Lung (tissue), 12 donors: Measurements from ENCODE around the gene PAGE2. TPM values are rescaled to one million over a fixed set of nuclear protein-coding genes. Genes with fewer than 3 reads are reported as not detected.

Experiments used
- ATAC-seq: fragments of 200-7000 bp; cut with Tn5 transposase; one replicate; pipeline ENCODE4 v1.9.1; 2020; ENCODE audit warnings: moderate number of reproducible peaks; ENCODE audit not compliant: insufficient read depth, low FRiP score
- DNase-seq, 3 donors: peaks; one replicate each; pipeline ENCODE4 v3.0.0-alpha.2; 2013 to 2017
- H3K27ac ChIP-seq, 2 donors: one replicate each; pipeline ENCODE4 v1.5.1; 2013; ENCODE audit warnings: mild to moderate bottlenecking in 2 of 2, moderate library complexity in 2 of 2, control low read depth in 1 of 2, inconsistent platforms in 1 of 2, low read depth in 1 of 2, low read length in 1 of 2
- H3K27me3 ChIP-seq, 3 donors: one replicate each; pipeline ENCODE4 v1.5.1; 2013; ENCODE audit warnings: low read length in 2 of 3; ENCODE audit not compliant: control insufficient read depth in 3 of 3, insufficient read depth in 3 of 3
- H3K36me3 ChIP-seq, 4 donors: one replicate each; pipeline ENCODE4 v1.5.1; 2013; ENCODE audit warnings: low read length in 4 of 4, mild to moderate bottlenecking in 1 of 4, moderate library complexity in 1 of 4; ENCODE audit not compliant: control insufficient read depth in 4 of 4, insufficient read depth in 4 of 4
- H3K4me1 ChIP-seq, 5 donors: one replicate each; pipeline ENCODE4 v1.5.1; 2013; ENCODE audit warnings: low read length in 5 of 5, mild to moderate bottlenecking in 2 of 5, moderate library complexity in 1 of 5; ENCODE audit not compliant: control insufficient read depth in 5 of 5, insufficient read depth in 5 of 5
- H3K4me3 ChIP-seq: one replicate; pipeline ENCODE4 v1.5.1; 2013; ENCODE audit warnings: mild to moderate bottlenecking, control low read depth, moderate library complexity
- H3K9ac ChIP-seq, 2 donors: one replicate each; pipeline ENCODE4 v1.5.1; 2013; ENCODE audit warnings: low read length in 2 of 2, control low read depth in 1 of 2; ENCODE audit not compliant: insufficient read depth in 1 of 2
- H3K9me3 ChIP-seq, 4 donors: one replicate each; pipeline ENCODE4 v1.5.1; 2013; ENCODE audit warnings: low read length in 3 of 4, mild to moderate bottlenecking in 1 of 4, moderate library complexity in 1 of 4; ENCODE audit not compliant: control insufficient read depth in 4 of 4, insufficient read depth in 3 of 4
- CTCF ChIP-seq: IDR thresholded peaks from 2 replicates; pipeline ENCODE4 v1.5.1; 2012; ENCODE audit warnings: mild to moderate bottlenecking; ENCODE audit errors: control extremely low read depth, extremely low read depth
- WGBS, 2 donors: extraction: QIAGEN DNeasy Blood & Tissue Kit; methylation state at CpG; one replicate each; pipeline ENCODE4 v1.1.7; 2013; 5-methylcytosine and 5-hydroxymethylcytosine counted together
- polyA plus RNA-seq, 2 donors: library from polyadenylated mRNA; stranded (reverse); fragments of 200-250 nt; gene quantifications; one replicate each; pipeline ENCODE4 v1.2.1, GENCODE V29; 2013
- total RNA-seq, 2 donors: library from RNA; depleted of rRNA in 1 of 2; stranded (reverse); fragments of >200 nt in 1 of 2; gene quantifications; one replicate each; pipeline ENCODE4 v1.2.1, GENCODE V29; 2014 to 2021
- donor health status: control.
- donor health status: control.
- donor health status: Bipolar disorder and iron deficiency.
- donor health status: healthy.
- donor health status: DM: yes; HTN: yes; CAD: no.

The PAGE2 gene
- total and polyA plus RNA-seq, 4 donors: not detected

- WGBS, 2 donors: 84 to 98% methylated on average over 22 to 36 of the region's 36 CpGs
- no peak within 1 kb of the TSS for H3K9ac ChIP-seq
- no peak within 1 kb of the TSS for H3K4me3 ChIP-seq
- TF ChIP-seq CTCF: no peak
- H3K36me3 ChIP-seq: no peaks in the 10 kb centered on the region
- ATAC-seq: no peak
- H3K27me3 ChIP-seq: no peaks in the 10 kb centered on the region
- H3K27ac ChIP-seq: no peak within 1 kb of the TSS
- DNase-seq: no peak
- H3K9me3 ChIP-seq: peaks cover 0 to 2% (median 0%) of the 10 kb centered on the region in 4 donors
- H3K4me1 ChIP-seq: no peaks in the 10 kb centered on the region
Observed at GRCh38 chrX:55074851-55075467, 13.9 kb upstream of the PAGE2 start, which contains the start of gene PAGE2B. TSS of gene PAGE2B (plus strand) at chrX:55075030. CDS start at chrX:55076042, 1,012 bp downstream.

- WGBS, 2 donors: 42 to 71% methylated on average over 2 of the region's 2 CpGs
- H3K27me3 ChIP-seq: peaks cover 0 to 8% (median 6%) of the 10 kb centered on the region in 3 donors
Observed at GRCh38 chrX:55098691-55099090, 9.9 kb downstream of the PAGE2 start.

GRCh38 chrX:55099162-55099561 lies 10.3 kb downstream of the PAGE2 start:
- H3K36me3 ChIP-seq: no peaks in the 10 kb centered on the region
- no peak for TF ChIP-seq CTCF
- no peaks in the 10 kb centered on the region for H3K9me3 ChIP-seq
- H3K27me3 ChIP-seq: peaks cover 0 to 8% (median 6%) of the 10 kb centered on the region in 3 donors
- no peak overlapping the region for H3K9ac ChIP-seq
- DNase-seq (no peak), ATAC-seq (no peak)
- 44 to 75% methylated on average over 1 of the region's 1 CpG for WGBS, 2 donors
- no peak overlapping the region for H3K27ac ChIP-seq
- no peak overlapping the region for H3K4me3 ChIP-seq
- no peaks in the 10 kb centered on the region for H3K4me1 ChIP-seq

More at GRCh38 chrX:55098691-55099090, 9.9 kb downstream of the PAGE2 start:
- H3K27ac ChIP-seq: no peak overlapping the region
- no peaks in the 10 kb centered on the region for H3K36me3 ChIP-seq
- no peak overlapping the region for H3K4me3 ChIP-seq
- ATAC-seq (no peak), DNase-seq (peak in 2 of 3 donors; percentile 17 to 43)
- no peak overlapping the region for H3K9ac ChIP-seq
- TF ChIP-seq CTCF: no peak
- no peaks in the 10 kb centered on the region for H3K4me1 ChIP-seq
- no peaks in the 10 kb centered on the region for H3K9me3 ChIP-seq

GRCh38 chrX:55102754-55103153 lies 13.9 kb downstream of the PAGE2 start:
- Histone ChIP-seq H3K36me3 (no peaks in the 10 kb centered on the region), H3K27ac (no peak overlapping the region), H3K27me3 (peaks cover 0 to 6% (median 2%) of the 10 kb centered on the region in 3 donors), H3K4me3 (no peak overlapping the region), H3K4me1 (no peaks in the 10 kb centered on the region), H3K9ac (no peak overlapping the region), H3K9me3 (no peaks in the 10 kb centered on the region)
- WGBS, 2 donors: 57 to 78% methylated on average over 3 of the region's 3 CpGs
- no peak for ATAC-seq
- DNase-seq: no peak
- no peak for TF ChIP-seq CTCF
